GM21737 (cell line): Measurements from ENCODE around the gene RGPD6.
"Not testable (repeated sequence)": the region's sequence is repeated elsewhere in the genome, so short reads cannot be mapped to it uniquely, and the experiment has no call there.

Experiments used
- ATAC-seq: cut with Tn5 transposase; IDR thresholded peaks from one replicate; pipeline ENCODE4 v1.9.1; 2021; ENCODE audit warnings: mild to moderate bottlenecking, moderate library complexity; ENCODE audit not compliant: unreplicated experiment

The RGPD6 gene

GRCh38 chr2:110482697-110483096, 94.3 kb downstream of the RGPD6 start:
- ATAC-seq = not testable (repeated sequence)

GRCh38 chr2:110481200-110481599, 95.8 kb downstream of the RGPD6 start:
- not testable (repeated sequence) for ATAC-seq

GRCh38 chr2:110480084-110480483, 96.9 kb downstream of the RGPD6 start:
- not testable (repeated sequence) for ATAC-seq

- ATAC-seq = not testable (repeated sequence)
Observed at GRCh38 chr2:110477370-110477769, 99.7 kb downstream of the RGPD6 start.

GRCh38 chr2:110476952-110477351, 100.1 kb downstream of the RGPD6 start:
- ATAC-seq = not testable (repeated sequence)

DNA sequence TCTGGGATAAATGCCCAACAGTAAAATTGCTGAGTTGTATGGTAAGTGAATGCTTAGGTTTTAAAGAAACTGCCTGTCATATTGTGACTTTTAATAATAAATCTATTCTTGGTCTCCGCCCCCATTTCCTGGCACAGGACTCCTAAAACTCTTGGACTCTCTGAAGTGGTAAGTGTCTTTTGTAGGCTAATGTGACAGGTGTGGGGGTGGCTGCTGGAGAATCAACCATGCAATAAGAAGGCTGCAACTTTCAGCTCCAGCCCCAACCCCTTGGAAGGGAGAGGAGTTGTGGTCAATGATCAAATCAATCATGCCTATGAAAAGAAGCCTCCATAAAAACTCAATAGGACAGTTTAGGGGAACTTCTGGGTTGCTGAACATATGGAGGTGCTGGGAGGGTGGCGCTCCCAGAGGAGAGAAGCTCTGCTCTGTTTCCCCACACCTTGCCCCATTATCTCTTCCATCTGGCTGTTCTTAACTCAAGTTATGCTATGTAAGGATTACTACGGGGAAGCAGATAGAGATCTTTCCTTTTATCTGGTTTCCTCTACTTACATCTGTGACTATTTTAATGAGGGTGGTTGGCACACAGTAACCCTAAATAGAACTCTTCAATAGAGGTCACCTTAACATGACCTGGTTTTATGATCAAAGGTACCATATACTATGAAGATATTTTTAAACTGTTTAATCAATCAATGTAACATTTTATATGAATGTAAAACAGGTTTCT, 101.2 kb downstream of the RGPD6 start:
- not testable (repeated sequence) for ATAC-seq

- peak; percentile 94 for ATAC-seq
Observed at GRCh38 chr2:110474898-110475297, 102.1 kb downstream of the RGPD6 start.

GRCh38 chr2:110473059-110473358, 104.0 kb downstream of the RGPD6 start:
- not testable (repeated sequence) for ATAC-seq

DNA sequence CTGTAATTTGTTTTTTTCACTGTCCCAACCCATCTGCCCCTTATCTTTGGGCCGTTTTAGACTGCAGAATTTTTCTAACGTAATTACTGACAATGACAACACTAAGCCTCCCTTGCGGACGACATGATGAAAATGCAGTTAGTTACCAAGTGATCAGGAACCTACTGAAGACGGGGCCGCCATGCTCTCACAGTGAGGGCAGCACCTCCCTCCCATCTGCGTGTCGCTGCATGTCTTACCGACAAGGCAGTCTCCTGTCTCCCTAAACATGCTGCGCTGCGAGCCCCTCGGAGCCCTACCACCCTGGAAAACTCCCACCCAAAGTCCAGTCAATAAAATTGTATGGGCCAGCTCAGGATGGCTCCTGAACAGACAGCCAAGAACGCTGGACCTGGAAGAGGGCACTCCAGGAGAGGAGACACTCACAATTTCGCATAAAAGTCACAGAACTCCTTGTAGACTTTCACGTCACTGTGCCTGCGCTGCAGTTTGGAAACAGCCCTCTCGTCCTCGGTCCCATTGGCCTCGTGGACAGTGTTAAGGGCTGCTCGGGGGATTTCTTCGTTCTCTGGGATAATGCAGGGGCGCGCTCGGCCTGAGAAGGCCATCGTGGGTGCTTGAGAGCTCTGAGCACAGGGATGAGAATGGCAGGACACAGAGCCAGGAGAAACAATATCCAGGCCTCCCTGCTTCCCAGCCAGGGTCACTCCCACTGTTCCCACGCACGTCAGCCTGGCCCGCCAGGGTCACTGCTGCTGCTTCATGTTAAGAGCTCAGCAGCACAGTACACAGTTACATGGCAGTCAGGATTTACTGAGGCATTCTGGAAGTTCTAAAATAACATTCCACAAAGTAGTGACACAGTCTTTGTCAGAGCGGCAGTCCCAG, 104.6 kb downstream of the RGPD6 start, which contains the start of gene LIMS4:
Gene LIMS4 (minus strand): TSS at position 646 of the 888 bp plus-strand sequence. CDS start 38 bp downstream, at position 608.
- ATAC-seq = not testable (repeated sequence)

DNA sequence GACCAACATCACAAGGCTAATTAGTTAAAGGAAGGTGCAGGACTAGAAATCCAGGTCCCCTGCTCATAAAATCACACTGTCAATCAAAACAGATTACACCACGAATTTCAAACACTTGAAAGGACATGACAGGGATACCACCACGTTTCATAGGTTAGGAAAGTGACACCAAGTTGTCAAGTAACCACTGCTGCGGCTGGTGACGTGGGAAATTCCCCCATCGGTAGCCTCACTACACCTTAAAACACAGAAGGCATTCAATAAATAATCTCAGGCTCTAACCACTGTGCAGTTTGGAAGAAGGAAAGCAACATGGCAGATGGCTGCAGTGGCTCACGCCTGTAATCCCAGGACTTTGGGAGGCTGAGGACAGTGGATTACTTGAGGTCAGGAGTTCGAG, 108.1 kb downstream of the RGPD6 start:
- ATAC-seq = not testable (repeated sequence)

DNA sequence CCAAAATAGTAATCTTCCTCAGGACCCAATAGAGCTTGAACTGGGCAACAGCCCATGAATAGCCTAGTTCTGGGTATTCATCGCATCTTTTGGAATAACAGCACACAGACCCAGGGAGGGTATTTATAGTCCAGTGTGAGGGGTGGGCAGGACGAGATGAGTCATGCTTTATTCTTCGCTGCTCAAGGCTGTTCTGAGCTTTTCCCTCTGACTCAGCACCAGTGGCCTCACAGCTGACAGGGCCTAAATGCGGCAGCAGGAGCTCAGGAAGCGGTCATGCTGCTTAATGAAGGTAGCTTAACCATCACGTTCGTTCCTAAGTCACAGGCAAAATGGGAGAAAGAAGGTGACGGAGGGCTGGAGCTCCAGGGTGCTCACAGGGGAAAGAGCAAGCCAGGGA, 111.7 kb downstream of the RGPD6 start:
- ATAC-seq = peak; percentile 86
